Lower leg skin (tissue), 3 donors: ENCODE data around the gene CDON.

Source experiments
- POLR2A ChIP-seq, 2 donors: fragments of 450-650 bp; IDR thresholded peaks; one replicate each; pipeline ENCODE4 v1.6.1; 2016 to 2017; ENCODE audit warnings: antibody characterized with exemption in 2 of 2, mild to moderate bottlenecking in 1 of 2, moderate library complexity in 1 of 2
- TF ChIP-seq, protein P1 (sequence below), 3 donors: fragments of 450-650 bp; IDR thresholded peaks; one replicate each; pipeline ENCODE4 v1.5.1; 2016; ENCODE audit warnings: antibody characterized with exemption in 3 of 3, mild to moderate bottlenecking in 3 of 3, moderate library complexity in 2 of 3

DNA sequence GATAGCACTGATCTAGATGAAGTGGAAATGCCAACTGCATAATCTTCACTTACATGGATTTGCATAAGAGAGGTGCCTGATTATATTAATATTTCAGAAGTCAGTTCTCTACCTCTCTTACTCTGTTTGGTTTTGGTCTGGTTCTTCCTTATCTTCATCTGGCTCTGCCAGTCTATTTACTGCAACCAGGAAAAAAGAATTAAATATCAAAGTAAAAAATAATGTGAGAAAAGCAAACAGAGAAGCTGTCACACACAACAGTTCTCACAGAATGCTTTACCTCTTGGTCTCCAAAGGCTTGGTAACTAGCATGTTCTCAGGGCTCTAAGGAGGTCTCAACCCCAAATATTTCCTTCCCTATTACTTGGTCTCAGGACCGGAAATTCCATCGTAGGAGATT is 110.1 kb downstream of the CDON start:
- TF ChIP-seq, protein P1, sequence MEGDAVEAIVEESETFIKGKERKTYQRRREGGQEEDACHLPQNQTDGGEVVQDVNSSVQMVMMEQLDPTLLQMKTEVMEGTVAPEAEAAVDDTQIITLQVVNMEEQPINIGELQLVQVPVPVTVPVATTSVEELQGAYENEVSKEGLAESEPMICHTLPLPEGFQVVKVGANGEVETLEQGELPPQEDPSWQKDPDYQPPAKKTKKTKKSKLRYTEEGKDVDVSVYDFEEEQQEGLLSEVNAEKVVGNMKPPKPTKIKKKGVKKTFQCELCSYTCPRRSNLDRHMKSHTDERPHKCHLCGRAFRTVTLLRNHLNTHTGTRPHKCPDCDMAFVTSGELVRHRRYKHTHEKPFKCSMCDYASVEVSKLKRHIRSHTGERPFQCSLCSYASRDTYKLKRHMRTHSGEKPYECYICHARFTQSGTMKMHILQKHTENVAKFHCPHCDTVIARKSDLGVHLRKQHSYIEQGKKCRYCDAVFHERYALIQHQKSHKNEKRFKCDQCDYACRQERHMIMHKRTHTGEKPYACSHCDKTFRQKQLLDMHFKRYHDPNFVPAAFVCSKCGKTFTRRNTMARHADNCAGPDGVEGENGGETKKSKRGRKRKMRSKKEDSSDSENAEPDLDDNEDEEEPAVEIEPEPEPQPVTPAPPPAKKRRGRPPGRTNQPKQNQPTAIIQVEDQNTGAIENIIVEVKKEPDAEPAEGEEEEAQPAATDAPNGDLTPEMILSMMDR (IDR thresholded peaks at IDR 0.05), result no peak
- TF ChIP-seq POLR2A (IDR thresholded peaks at IDR 0.05), result no peak
